GM23248 (cell line): Measurements from ENCODE around the gene VGLL3.

ENCODE experiments used
- EZH2 ChIP-seq: fragments of 200-600 bp; sonication (generic); IDR thresholded peaks from 2 replicates; pipeline ENCODE4 v1.6.1; 2018; ENCODE audit warnings: antibody characterized with exemption, mild to moderate bottlenecking; ENCODE audit not compliant: insufficient read depth, poor library complexity, severe bottlenecking
- EZH2phosphoT487 ChIP-seq: fragments of 200-600 bp; sonication (generic); IDR thresholded peaks from 2 replicates; pipeline ENCODE4 v1.6.1; 2018; ENCODE audit warnings: antibody characterized with exemption, moderate library complexity, mild to moderate bottlenecking, low read depth; ENCODE audit not compliant: insufficient read depth

DNA sequence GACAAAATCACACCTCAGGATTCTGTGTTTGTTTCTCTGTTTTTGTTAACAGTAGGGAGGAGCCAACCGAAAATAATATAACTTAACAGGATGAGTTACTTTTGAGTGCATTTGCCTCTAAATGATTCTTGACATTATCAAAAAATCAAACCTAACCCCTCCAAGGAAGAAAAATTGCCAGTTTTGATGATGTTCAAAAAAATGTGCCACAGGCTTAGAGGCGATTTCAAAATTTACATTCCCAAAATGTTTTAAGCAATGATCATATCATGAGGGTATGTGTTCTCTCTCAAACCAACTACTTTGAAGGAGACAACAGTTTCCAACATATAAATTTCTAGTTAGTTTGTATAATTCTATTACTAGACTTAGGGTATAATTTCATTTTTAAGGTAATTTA, 6.7 kb downstream of the VGLL3 start:
- TF ChIP-seq EZH2 (no peak), EZH2phosphoT487 (no peak)
